ENCODE data around the gene ABI1.
A peak's percentile ranks its signal among the peaks of the same experiment; 100 is the strongest.

Gene ABI1

DNA sequence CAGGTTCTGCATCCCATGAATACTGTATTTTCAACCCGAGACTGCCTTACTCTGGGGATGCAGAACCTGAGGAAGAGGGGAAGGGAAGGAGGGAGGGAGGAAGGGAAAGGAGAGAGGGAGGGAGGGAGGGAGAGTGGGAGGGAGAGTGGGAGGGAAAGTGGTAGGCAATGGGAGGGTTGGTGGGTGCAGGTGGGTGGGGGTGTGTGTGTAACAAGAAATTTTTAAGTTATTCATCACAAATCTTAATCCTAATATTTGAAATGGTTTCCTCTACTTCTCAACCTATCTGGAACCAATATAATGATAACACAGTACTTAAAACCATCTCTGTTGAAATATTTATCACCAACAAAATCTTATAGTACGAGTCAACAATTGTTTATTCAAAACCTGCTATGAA lies 95.2 kb downstream of the ABI1 start:
- DNase-seq (ENCODE audit: low spot score): no peak

DNA sequence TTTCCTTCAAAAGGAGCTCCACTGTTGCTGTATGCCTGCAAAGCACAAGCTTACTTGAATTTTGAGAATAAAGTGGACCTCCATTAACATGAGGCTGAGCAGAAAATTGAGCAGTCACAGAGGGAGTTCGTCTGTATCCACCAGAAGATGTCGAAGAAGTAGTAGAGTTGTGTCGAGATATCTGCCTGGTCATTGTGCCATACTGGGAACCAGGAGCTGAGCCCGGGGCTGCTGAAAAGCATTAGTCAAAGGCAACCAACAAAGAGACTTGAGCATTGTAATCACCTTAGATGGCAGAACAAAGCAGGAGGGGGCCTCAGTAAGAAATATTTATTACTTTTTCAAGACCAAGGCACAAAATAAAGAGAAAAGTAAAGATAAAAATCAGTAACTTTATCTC lies 101.8 kb downstream of the ABI1 start:
- no peak for DNase-seq (ENCODE audit: low spot score)

DNA sequence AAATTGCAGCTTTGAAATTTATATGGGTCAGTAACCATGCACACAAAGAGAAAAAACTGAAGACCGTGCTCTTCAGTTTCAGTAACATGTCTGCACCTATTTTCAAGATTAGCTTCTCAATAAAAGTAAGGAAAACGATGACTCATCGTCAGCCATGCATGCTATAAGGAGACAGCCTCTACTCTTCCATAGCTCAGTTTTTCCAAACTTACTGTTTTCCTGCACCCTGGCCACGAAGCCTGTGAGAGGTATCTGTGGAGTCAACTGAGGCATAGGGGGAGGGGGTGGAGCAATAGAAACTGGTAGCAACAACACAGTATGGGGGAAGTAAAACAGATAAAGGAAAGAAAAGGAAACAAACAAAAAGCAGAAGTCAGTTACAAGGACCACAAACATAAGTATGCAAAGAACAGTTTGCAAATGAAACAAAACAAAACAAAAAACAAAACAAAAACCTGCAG lies 105.3 kb downstream of the ABI1 start:
- no peak for DNase-seq (ENCODE audit: low spot score)

DNA sequence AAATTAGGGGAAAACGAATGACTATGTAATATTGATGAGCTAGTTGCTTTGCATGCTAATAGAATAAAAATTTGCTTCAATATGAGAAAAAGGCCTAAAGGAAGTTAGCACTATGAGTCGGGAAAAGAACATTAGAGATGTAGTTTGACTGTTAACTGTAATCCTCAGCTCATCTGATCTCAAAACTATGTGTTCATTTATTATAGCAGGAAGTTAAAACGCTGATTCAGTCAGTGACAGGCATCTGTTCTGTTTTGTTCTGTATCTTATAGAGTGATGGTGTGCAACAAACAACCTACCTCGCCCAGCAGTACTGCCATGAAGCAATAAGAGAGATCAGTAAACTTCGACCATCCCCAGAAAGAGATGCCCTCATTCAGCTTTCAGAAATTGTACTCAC lies 114.7 kb downstream of the ABI1 start:
- DNase-seq (ENCODE audit: low spot score): no peak

DNA sequence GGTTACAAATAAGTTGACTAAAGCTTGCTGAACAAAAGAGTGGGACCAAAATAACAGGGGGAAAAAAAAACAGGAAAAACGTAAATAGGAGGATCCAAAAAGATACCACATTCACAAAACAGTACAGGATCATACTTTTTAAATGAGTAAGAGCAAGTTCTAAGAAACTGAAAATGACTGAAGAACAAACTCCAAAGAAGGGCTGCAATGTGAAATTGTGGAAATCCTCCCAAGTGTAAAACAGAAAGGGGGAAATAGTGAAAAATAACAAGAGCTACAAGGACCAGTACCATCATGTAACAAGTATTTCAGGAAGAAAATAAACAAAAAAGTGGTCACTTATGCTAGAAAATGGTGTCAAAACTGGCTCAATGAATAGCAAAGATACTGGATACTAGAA lies 116.9 kb downstream of the ABI1 start:
- DNase-seq (ENCODE audit: low spot score): no peak

DNA sequence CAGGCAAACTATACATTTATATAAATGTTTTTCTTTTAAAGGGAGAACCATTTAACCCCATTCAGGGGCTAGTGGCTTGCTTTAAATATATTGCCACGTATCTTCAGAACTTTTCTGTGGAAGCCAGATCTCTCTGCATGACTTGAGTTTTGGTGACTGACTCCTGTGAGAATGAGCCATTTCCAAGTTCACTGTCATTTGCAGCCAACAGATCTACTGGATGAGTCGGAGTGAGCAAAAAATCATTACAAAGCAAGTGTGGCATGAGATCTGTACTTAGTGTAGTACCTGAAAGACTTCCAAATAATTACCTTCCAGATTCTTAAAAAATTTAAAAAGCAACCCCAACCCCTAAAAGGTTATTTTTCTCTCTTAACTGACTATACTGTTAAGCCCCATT lies 117.7 kb downstream of the ABI1 start:
- no peak for DNase-seq (ENCODE audit: low spot score)

DNA sequence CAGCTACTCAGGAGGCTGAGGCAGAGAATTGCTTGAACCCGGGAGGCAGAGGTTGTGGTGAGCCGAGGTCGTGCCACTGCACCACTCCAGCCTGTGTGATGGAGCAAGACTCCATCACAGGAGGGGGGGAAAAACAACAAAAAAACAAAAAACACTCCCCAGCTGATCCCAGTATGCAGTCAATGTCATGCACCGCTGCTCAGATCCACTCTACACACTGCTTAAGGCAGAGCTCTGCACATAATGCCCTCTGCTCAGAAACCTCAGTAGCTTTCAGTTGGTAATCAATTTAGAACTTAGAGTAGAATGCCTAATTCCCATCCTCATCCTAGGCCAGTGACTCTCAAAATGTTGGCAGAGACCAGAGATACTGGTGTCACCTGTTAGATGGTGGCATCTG lies 119.4 kb downstream of the ABI1 start:
- DNase-seq (ENCODE audit: low spot score): no peak

DNA sequence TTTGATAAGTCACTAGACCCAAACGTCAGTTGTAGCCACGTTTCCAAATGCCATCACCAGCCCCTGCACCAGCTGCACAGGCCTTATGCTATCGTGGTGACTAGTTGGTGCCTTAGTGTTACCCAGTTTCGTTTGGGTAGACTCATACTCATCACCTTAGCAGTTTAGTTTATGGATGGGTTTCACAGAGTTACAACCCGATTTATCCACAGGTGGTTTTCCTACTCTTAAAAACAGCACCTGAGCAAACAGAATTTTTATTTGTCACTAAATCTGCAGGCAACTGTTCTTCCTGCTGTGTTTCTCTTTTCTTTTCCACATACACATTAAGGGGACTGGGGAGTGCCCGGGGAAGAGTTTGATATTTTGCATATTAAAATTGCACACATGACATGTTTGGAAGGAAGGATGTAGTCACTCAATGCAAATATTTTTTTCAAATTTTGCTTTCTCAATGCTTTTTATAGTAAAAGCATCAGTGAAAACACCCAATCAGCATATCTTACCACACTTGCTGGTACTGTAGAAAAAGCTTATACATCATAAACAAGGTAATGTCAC lies 121.6 kb downstream of the ABI1 start:
- no peak for DNase-seq (ENCODE audit: low spot score)

DNA sequence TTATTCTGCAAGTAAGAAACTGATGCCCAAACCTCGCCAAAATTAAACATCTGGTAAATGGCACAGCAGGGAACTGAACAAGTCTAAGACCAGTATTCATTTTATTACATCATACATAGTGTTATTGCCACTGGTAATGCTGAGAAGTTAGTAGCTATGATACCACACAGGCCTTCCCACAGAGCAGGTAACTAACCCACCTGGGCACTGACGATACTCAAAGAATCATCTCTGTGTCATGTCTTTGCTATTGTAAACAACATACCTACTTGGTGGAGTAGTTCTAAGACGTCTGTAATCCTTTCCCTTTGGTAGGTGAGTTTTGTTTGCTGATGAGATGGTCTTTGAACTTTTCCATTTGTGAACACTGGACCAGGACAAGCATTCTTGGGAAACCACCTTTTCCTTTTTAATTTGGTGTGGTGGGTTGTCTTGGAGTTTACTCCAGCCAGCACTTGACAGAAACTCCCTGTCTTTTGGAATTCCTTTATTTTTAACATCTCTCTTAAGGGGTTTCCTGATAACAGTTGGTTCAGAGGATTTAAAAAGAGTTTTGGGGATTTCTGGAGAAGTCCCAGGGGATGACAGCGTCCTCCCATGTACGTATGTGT lies 122.4 kb downstream of the ABI1 start:
- no peak for DNase-seq (ENCODE audit: low spot score)

DNA sequence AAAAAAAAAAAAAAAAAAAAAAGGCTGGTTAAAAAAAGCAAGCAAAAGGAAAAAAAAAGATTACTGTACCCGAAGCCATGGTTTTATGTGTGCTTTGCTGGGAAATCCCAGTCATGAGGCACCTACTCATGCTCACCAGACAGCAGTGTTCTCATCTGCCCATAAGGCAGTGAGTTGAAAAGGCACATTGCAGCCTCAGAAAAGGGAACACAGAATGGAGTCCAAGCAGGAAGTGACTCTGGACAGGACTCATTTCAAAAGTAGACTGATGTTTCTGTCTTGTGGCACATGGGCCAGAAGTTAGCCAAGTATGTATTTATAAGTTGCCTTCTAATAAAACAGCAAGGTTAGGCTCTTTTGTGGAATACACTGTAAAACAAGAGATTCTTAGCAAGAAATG lies 123.0 kb downstream of the ABI1 start:
- DNase-seq (ENCODE audit: low spot score): no peak

- DNase-seq (ENCODE audit: low spot score): no peak
Measured at GRCh38 chr10:26735435-26735834, 125.3 kb downstream of the ABI1 start.

GRCh38 chr10:26733750-26734568 lies 126.8 kb downstream of the ABI1 start:
- DNase-seq (ENCODE audit: low spot score): peak; percentile 55

- no peak for DNase-seq (ENCODE audit: low spot score)
Measured at GRCh38 chr10:26730552-26730951, 130.2 kb downstream of the ABI1 start.

- DNase-seq (ENCODE audit: low spot score): no peak
Measured at GRCh38 chr10:26729395-26729794, 131.4 kb downstream of the ABI1 start.

DNA sequence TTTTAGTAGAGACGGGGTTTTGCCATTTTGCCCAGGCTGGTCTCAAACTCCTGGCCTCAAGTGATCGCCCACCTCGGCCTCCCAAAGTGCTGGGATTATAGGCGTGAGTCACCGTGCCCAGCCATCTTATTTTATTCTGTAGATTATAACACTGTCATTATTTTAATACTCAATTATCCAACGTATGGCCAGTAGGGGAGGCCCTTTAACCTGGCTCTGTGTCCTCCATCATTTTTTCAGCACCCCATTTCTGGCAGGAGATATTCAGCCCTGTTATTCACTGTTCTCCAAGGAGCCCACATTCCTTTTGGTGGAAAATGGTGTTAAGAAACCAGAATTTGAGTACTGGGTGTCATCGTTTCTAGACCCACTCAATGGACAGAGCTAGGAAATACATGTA lies 131.8 kb downstream of the ABI1 start:
- no peak for DNase-seq (ENCODE audit: low spot score)

- no peak for DNase-seq (ENCODE audit: low spot score)
Measured at GRCh38 chr10:26727005-26727404, 133.8 kb downstream of the ABI1 start.

DNA sequence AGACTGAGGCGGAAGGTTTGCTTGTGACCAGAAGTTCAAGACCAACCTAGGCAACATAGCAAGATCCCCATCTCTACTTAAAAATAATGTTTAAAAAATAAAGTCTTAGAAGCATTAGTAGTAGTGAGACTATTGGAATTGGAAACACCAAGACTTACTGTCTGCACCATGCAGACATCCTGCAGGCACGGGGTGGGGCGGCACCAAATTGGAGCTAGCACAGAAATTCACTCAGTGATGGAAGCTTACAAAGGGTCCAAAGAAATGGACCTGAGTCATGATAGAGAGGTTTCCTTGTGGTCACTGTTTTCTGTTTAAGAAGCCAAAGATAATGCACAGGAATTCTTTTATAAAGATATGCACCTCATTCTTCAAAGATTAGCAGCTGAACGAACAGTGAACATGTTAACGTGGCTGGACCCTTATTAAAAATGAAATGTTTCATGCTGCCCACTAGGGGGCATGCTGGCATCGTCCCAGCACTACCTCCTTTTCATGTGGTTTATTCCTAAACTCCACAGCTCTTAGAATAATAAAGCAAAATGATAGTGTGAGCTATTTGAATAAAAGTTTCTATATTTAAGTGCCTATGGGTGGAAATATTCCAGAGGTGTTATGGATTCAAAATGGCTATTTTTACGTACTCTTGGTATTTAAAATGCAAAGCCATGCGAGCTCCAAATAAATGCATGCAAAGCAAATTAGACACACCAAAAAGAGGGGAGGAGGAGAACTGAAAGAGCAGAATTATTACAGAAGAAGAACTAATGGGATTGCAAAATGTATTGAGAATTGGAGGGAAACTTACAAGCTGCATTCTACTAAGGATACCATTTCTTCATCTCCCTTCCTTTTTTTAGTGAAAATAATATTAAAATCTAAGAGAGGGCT lies 134.7 kb downstream of the ABI1 start:
- DNase-seq (ENCODE audit: low spot score): no peak

- DNase-seq (ENCODE audit: low spot score): no peak
Measured at GRCh38 chr10:26723016-26723415, 137.7 kb downstream of the ABI1 start.

- no peak for DNase-seq (ENCODE audit: low spot score)
Measured at GRCh38 chr10:26721561-26721960, 139.2 kb downstream of the ABI1 start.

DNA sequence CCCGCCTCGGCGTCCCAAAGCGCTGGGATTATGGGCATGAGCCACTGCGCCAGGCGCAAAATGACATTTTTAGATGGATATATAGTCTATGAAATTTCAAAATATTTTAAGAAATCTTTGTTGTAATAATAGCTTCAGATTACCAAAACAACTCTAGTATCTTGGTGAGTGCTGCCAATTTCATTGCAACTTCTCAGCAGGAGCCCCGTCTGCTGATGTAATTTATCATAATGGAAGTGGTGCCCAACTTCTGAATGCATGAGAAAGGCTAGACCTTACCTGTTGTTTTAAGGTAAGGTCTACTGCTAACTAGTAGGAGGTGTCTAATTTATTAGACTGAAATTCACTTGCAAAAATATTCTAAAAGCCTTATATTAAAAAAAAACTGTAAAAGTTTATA lies 143.3 kb downstream of the ABI1 start:
- DNase-seq (ENCODE audit: low spot score): no peak

- DNase-seq (ENCODE audit: low spot score): no peak
Measured at GRCh38 chr10:26715137-26715487, 145.6 kb downstream of the ABI1 start.

- no peak for DNase-seq (ENCODE audit: low spot score)
Measured at GRCh38 chr10:26714415-26715136, 146.2 kb downstream of the ABI1 start.
